ENCODE data around the gene S100A2.

S100A2 gene

GRCh38 chr1:153535242-153536011, 30.2 kb downstream of the S100A2 start, which contains the start of gene S100A6:
S100A6 (minus strand) TSS chr1:153535991; CDS start chr1:153535339, 652 bp downstream.
- no peak for DNase-seq (ENCODE audit: low read depth)
- no peak for TF ChIP-seq CTCF (IDR thresholded peaks at IDR 0.05; ENCODE audit: low read length, missing control alignments)

GRCh38 chr1:153534925-153535241, 30.8 kb downstream of the S100A2 start:
- TF ChIP-seq CTCF (IDR thresholded peaks at IDR 0.05; ENCODE audit: low read length, missing control alignments), result no peak
- no peak for DNase-seq (ENCODE audit: low read depth)
- peak overlapping the region; percentile 67 for H3K4me3 ChIP-seq (replicated peaks; ENCODE audit: low read depth, low read length)

More at GRCh38 chr1:153535242-153536011, 30.2 kb downstream of the S100A2 start, which contains the start of gene S100A6:
- peak within 1 kb of the TSS; percentile 67 for H3K4me3 ChIP-seq (replicated peaks; ENCODE audit: low read depth, low read length)

- H3K4me3 ChIP-seq (replicated peaks; ENCODE audit: low read depth, low read length), result peak overlapping the region; percentile 67
- no peak for TF ChIP-seq CTCF (IDR thresholded peaks at IDR 0.05; ENCODE audit: low read length, missing control alignments)
- DNase-seq (ENCODE audit: low read depth), result no peak
Observed at GRCh38 chr1:153534226-153534924, 31.3 kb downstream of the S100A2 start.

GRCh38 chr1:153533689-153534201, 31.9 kb downstream of the S100A2 start:
- TF ChIP-seq CTCF (IDR thresholded peaks at IDR 0.05; ENCODE audit: low read length, missing control alignments), result no peak
- DNase-seq (ENCODE audit: low read depth), result peak; percentile 81
- peak overlapping the region; percentile 67 for H3K4me3 ChIP-seq (replicated peaks; ENCODE audit: low read depth, low read length)

GRCh38 chr1:153532769-153533599, 32.7 kb downstream of the S100A2 start:
- peak; percentile 78 for TF ChIP-seq CTCF (IDR thresholded peaks at IDR 0.05; ENCODE audit: low read length, missing control alignments)
- peak; percentile 83 for DNase-seq (ENCODE audit: low read depth)

GRCh38 chr1:153532181-153532580, 33.5 kb downstream of the S100A2 start:
- no peak for TF ChIP-seq CTCF (IDR thresholded peaks at IDR 0.05; ENCODE audit: low read length, missing control alignments)
- no peak for DNase-seq (ENCODE audit: low read depth)
- no peak overlapping the region for H3K4me3 ChIP-seq (replicated peaks; ENCODE audit: low read depth, low read length)

More at GRCh38 chr1:153532769-153533599, 32.7 kb downstream of the S100A2 start:
- peak overlapping the region; percentile 67 for H3K4me3 ChIP-seq (replicated peaks; ENCODE audit: low read depth, low read length)
